Keratinocyte (primary cell): Measurements from ENCODE around the gene MFSD12. TPM values are rescaled to one million over a fixed set of nuclear protein-coding genes. Genes with fewer than 3 reads are reported as not detected.

Experiments used
- DNase-seq: peaks from one replicate; pipeline ENCODE4 v3.0.0-alpha.2; 2011; ENCODE audit warnings: low read depth, missing footprints, low spot score
- FAIRE-seq: peaks from 2 replicates; lab custom pipeline; 2011; peaks lifted over from hg19 to GRCh38; lab: Jason Lieb, UNC
- H2AFZ ChIP-seq: 2 replicates; pipeline ENCODE4 v1.6.0; 2012; ENCODE audit warnings: low read length, control low read depth, inconsistent platforms; ENCODE audit not compliant: control insufficient read depth
- H3K27ac ChIP-seq: 2 replicates; pipeline ENCODE4 v1.5.1; 2011; ENCODE audit warnings: low read length; ENCODE audit not compliant: control insufficient read depth, insufficient read depth
- H3K27me3 ChIP-seq: 3 replicates; pipeline ENCODE4 v1.6.0; 2011; ENCODE audit warnings: low read length; ENCODE audit not compliant: control insufficient read depth, insufficient read depth; ENCODE audit errors: extremely low read depth
- H3K36me3 ChIP-seq, 2 experiments: 2 replicates in 1 of 2; 3 replicates in 1 of 2; pipeline ENCODE4 v1.5.1; 2011; ENCODE audit warnings: low read length in 2 of 2, mild to moderate bottlenecking in 1 of 2; ENCODE audit not compliant: control insufficient read depth in 2 of 2, insufficient read depth in 2 of 2; ENCODE audit errors: extremely low read depth in 1 of 2
- H3K4me1 ChIP-seq: 3 replicates; pipeline ENCODE4 v1.5.1; 2011; ENCODE audit warnings: low read length; ENCODE audit not compliant: control insufficient read depth, insufficient read depth; ENCODE audit errors: extremely low read depth
- H3K4me2 ChIP-seq: 3 replicates; pipeline ENCODE4 v1.6.0; 2011; ENCODE audit warnings: low read depth, low read length; ENCODE audit not compliant: control insufficient read depth, insufficient read depth; ENCODE audit errors: extremely low read depth
- H3K4me3 ChIP-seq, 3 experiments: fragments of 200-600 bp in 1 of 3; sonication (generic) in 1 of 3; 2 replicates in 2 of 3; 3 replicates in 1 of 3; pipeline ENCODE4 v1.5.1; 2011 to 2016; ENCODE audit warnings: low read length in 3 of 3, mild to moderate bottlenecking in 3 of 3, control low read depth in 2 of 3, inconsistent platforms in 1 of 3, low read depth in 1 of 3, mixed read lengths in 1 of 3, mixed run types in 1 of 3, moderate library complexity in 1 of 3; ENCODE audit not compliant: control insufficient read depth in 2 of 3, insufficient read depth in 2 of 3; ENCODE audit errors: extremely low read depth in 1 of 3
- H3K79me2 ChIP-seq: 2 replicates; pipeline ENCODE4 v1.6.0; 2012; ENCODE audit warnings: low read length; ENCODE audit not compliant: control insufficient read depth, insufficient read depth
- H3K9ac ChIP-seq: 3 replicates; pipeline ENCODE4 v1.6.0; 2011; ENCODE audit warnings: low read length; ENCODE audit not compliant: control insufficient read depth, insufficient read depth; ENCODE audit errors: extremely low read depth
- H3K9me1 ChIP-seq: 3 replicates; pipeline ENCODE4 v1.6.0; 2011; ENCODE audit warnings: low read length; ENCODE audit not compliant: control insufficient read depth, insufficient read depth; ENCODE audit errors: extremely low read depth
- H3K9me3 ChIP-seq: 2 replicates; pipeline ENCODE4 v1.5.1; 2012; ENCODE audit warnings: low read depth, low read length; ENCODE audit not compliant: control insufficient read depth
- H4K20me1 ChIP-seq: 3 replicates; pipeline ENCODE4 v1.6.0; 2011; ENCODE audit warnings: low read length; ENCODE audit not compliant: control insufficient read depth, insufficient read depth; ENCODE audit errors: extremely low read depth
- EZH2 ChIP-seq: IDR thresholded peaks from one replicate; pipeline ENCODE4 v1.6.1; 2012; ENCODE audit warnings: inconsistent platforms, mild to moderate bottlenecking, low read length, moderate library complexity
- dilution Hi-C: fragments of 300-500 bp; cut with MboI; formaldehyde crosslinking; loops from one replicate; pipeline ENCODE4 v1.7.0; 2020; ENCODE audit warnings: low sequenced_read_pairs; ENCODE audit not compliant: extremely low pct_ligation_motif_present
- polyA plus RNA-seq, 5 experiments: library from polyadenylated mRNA; depleted of rRNA in 3 of 5; stranded (reverse) in 3 of 5; stranded (forward) in 1 of 5; unstranded in 1 of 5; fragments of >200 nt; gene quantifications; 1 replicate in 1 of 5; 2 replicates in 3 of 5; 3 replicates in 1 of 5; pipeline versions ENCODE4 v1.2.1 to v1.2.3, GENCODE V29; 2011 to 2012; ENCODE audit warnings: missing spikeins in 2 of 5, low read depth in 1 of 5, low replicate concordance in 1 of 5
- TF ChIP-seq, protein P1 (sequence below), 3 experiments: IDR thresholded peaks in 1 of 3; conservative IDR thresholded peaks in 1 of 3; optimal IDR thresholded peaks in 1 of 3; 2 replicates in 2 of 3; 3 replicates in 1 of 3; pipeline versions ENCODE3 to v1.5.1; 2011; ENCODE audit warnings: low read length in 3 of 3, mild to moderate bottlenecking in 3 of 3, moderate library complexity in 2 of 3, control low read depth in 1 of 3, inconsistent platforms in 1 of 3; ENCODE audit not compliant: insufficient read depth in 2 of 3; ENCODE audit errors: extremely low read depth in 1 of 3

The MFSD12 gene
- polyA plus RNA-seq, 1 donor (not counting 4 experiments of a cell fraction or from before 2014, with no cell fraction given), result 30.0 TPM

DNA sequence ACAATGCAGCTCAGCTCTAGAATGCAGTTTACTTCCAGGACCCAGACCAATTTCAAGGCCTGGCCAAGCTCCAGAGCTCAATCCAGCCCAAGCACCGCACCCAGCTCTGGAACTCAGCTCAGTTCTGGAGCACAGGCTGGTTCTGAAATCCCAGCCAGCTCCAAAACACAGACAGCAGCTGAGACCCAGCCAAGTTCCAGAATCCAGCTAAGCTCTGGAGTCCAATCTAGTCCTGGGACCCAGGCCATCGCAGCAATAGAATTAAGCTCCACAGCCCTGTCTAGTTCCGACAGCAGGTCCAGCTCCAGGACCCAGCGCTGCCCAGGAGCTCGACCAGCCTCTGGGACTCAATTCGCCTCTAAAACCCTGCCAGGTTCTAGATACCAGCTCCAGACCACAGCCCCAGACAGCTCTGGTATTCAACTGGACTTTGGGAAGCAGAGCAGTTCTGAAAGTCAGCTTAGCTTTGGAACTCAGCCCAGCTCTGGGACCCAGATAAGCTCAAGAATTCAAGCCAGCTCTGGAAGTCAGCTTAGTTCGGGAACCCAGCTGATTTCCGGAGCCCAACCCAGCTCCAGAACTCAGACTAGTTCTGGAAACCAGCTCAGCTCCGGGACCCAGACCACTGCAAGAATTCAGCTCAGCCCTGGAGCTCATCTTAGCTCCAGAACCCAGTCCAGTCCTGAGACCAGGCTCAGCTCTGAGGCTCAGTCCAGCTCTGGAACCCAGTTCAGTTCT, 34.7 kb upstream of the MFSD12 start:
- DNase-seq, result no peak
- Histone ChIP-seq H3K27me3 (peaks cover 15% of the 10 kb centered on the region), H3K36me3 (no peaks in the 10 kb centered on the region), H2AFZ (no peak overlapping the region), H3K79me2 (no peaks in the 10 kb centered on the region), H3K9me3 (no peaks in the 10 kb centered on the region), H3K9ac (no peak overlapping the region), H4K20me1 (no peaks in the 10 kb centered on the region), H3K4me3 (no peak overlapping the region), H3K9me1 (no peaks in the 10 kb centered on the region), H3K27ac (no peak overlapping the region), H3K4me1 (no peaks in the 10 kb centered on the region), H3K4me2 (no peak overlapping the region)
- TF ChIP-seq EZH2, result no peak
- TF ChIP-seq, protein P1, sequence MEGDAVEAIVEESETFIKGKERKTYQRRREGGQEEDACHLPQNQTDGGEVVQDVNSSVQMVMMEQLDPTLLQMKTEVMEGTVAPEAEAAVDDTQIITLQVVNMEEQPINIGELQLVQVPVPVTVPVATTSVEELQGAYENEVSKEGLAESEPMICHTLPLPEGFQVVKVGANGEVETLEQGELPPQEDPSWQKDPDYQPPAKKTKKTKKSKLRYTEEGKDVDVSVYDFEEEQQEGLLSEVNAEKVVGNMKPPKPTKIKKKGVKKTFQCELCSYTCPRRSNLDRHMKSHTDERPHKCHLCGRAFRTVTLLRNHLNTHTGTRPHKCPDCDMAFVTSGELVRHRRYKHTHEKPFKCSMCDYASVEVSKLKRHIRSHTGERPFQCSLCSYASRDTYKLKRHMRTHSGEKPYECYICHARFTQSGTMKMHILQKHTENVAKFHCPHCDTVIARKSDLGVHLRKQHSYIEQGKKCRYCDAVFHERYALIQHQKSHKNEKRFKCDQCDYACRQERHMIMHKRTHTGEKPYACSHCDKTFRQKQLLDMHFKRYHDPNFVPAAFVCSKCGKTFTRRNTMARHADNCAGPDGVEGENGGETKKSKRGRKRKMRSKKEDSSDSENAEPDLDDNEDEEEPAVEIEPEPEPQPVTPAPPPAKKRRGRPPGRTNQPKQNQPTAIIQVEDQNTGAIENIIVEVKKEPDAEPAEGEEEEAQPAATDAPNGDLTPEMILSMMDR (optimal IDR thresholded peaks at IDR 0.05 in 1 of 3, IDR thresholded peaks at IDR 0.05 in 1 of 3, conservative IDR thresholded peaks at IDR 0.05 in 1 of 3; ENCODE audit: extremely low read depth in 1 of 3, insufficient read depth in 2 of 3, low read length in 3 of 3), result no peak
- dilution Hi-C loops, result no loop called here
- no peak for FAIRE-seq

DNA sequence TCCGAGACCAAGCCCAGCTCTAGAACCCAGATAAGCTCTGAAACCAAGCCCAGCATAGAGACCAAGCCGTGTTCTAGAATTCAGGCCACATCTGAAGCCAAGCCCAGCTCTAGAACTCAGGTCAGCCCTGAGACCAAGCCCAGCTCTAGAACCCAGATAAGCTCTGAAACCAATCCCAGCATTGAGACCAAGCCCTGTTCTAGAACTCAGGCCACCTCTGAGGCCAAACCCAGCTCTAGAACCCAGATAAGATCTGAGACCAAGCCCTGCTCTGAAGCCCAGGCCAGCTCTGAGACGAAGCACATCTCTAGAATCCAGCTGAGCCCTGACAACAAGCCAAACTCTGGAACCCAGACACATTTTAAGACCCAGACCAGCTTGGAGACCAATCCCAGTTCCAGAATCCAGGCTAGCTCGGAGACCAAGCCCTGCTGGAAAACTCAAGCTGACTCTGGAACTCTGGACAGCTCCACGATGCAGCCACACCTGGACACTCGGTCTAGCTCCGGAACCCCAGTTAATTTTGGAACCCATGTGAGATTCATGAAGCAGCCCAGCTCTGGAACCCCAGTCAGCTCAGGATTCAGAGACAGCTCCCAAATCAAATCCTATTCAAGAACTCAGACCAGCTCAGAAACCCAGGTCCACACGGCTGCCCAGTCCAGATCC, 33.7 kb upstream of the MFSD12 start:
- no peaks in the 10 kb centered on the region for H3K9me3 ChIP-seq
- dilution Hi-C loops, result no loop called here
- H3K27me3 ChIP-seq, result peaks cover 24% of the 10 kb centered on the region
- no peak overlapping the region for H3K4me2 ChIP-seq
- TF ChIP-seq, protein P1 (optimal IDR thresholded peaks at IDR 0.05 in 1 of 3, IDR thresholded peaks at IDR 0.05 in 1 of 3, conservative IDR thresholded peaks at IDR 0.05 in 1 of 3; ENCODE audit: extremely low read depth in 1 of 3, insufficient read depth in 2 of 3, low read length in 3 of 3), result no peak
- no peak for TF ChIP-seq EZH2
- no peaks in the 10 kb centered on the region for H3K4me1 ChIP-seq
- no peak for DNase-seq
- H2AFZ ChIP-seq, result no peak overlapping the region
- H3K27ac ChIP-seq, result no peak overlapping the region
- no peak for FAIRE-seq
- H3K9me1 ChIP-seq, result no peaks in the 10 kb centered on the region
- H3K4me3 ChIP-seq, result no peak overlapping the region
- no peaks in the 10 kb centered on the region for H3K79me2 ChIP-seq
- no peak overlapping the region for H3K9ac ChIP-seq
- H3K36me3 ChIP-seq, result no peaks in the 10 kb centered on the region
- H4K20me1 ChIP-seq, result no peaks in the 10 kb centered on the region
